GM12878 (cell line): ENCODE results near the gene FGF14. TPM values are rescaled to one million over a fixed set of nuclear protein-coding genes. Genes with fewer than 3 reads are reported as not detected.
A peak's percentile ranks its signal among the peaks of the same experiment; 100 is the strongest.

Source experiments
- BHLHE40 ChIP-seq, 2 experiments: fragments of 450-650 bp in 1 of 2; IDR thresholded peaks; 2 replicates each; pipeline ENCODE4 v1.6.1; 2011 to 2017; ENCODE audit warnings: low read depth in 2 of 2, borderline replicate concordance in 1 of 2, improper control_type of control experiment in 1 of 2, low read length in 1 of 2, mild to moderate bottlenecking in 1 of 2
- CHD1 ChIP-seq: IDR thresholded peaks from 2 replicates; pipeline ENCODE4 v1.6.1; 2012; ENCODE audit warnings: low read depth, low read length, improper control_type of control experiment
- CREB1 ChIP-seq: IDR thresholded peaks from 2 replicates; pipeline ENCODE4 v1.6.1; 2012; ENCODE audit warnings: low read depth, mild to moderate bottlenecking, inconsistent platforms
- CUX1 ChIP-seq: IDR thresholded peaks from 2 replicates; pipeline ENCODE4 v1.6.1; 2012; ENCODE audit warnings: improper control_type of control experiment, low read depth, low read length; ENCODE audit not compliant: insufficient replicate concordance
- KDM1A ChIP-seq: fragments of 200-600 bp; sonication (generic); IDR thresholded peaks from 2 replicates; pipeline ENCODE4 v1.6.1; 2016; ENCODE audit warnings: borderline replicate concordance
- KLF5 ChIP-seq: fragments of 450-650 bp; IDR thresholded peaks from 2 replicates; pipeline ENCODE4 v1.6.1; 2014; ENCODE audit warnings: mild to moderate bottlenecking; ENCODE audit not compliant: partially characterized antibody
- MLLT1 ChIP-seq: fragments of 450-650 bp; IDR thresholded peaks from 2 replicates; pipeline ENCODE4 v1.6.1; 2016; ENCODE audit warnings: mild to moderate bottlenecking
- MXI1 ChIP-seq: fragments of 150-350 bp; IDR thresholded peaks from 2 replicates; pipeline ENCODE4 v1.6.1; 2011; ENCODE audit warnings: low read depth, mild to moderate bottlenecking, inconsistent platforms, low read length, improper control_type of control experiment
- MYC ChIP-seq: IDR thresholded peaks from 2 replicates; pipeline ENCODE4 v1.6.1; 2011; ENCODE audit warnings: mild to moderate bottlenecking, low read length, moderate library complexity, inconsistent platforms; ENCODE audit not compliant: insufficient read depth, insufficient replicate concordance, insufficient read length, severe bottlenecking
- NKRF ChIP-seq: fragments of 450-650 bp; conservative IDR thresholded peaks from 2 replicates; pipeline ENCODE4 v1.6.1; 2017; ENCODE audit warnings: mild to moderate bottlenecking, moderate library complexity
- PAX5 ChIP-seq: IDR thresholded peaks from 2 replicates; pipeline ENCODE4 v1.6.1; 2011; ENCODE audit warnings: low read depth, low read length, borderline replicate concordance
- POLR2AphosphoS5 ChIP-seq: IDR thresholded peaks from 2 replicates; pipeline ENCODE4 v1.6.1; 2011; ENCODE audit warnings: mild to moderate bottlenecking, low read length, inconsistent platforms
- SIN3A ChIP-seq: IDR thresholded peaks from 2 replicates; pipeline ENCODE4 v1.6.1; 2012; ENCODE audit warnings: low read depth, low read length, improper control_type of control experiment
- SPI1 ChIP-seq: IDR thresholded peaks from 2 replicates; pipeline ENCODE4 v1.6.1; 2011; ENCODE audit warnings: low read depth, mild to moderate bottlenecking, low read length, moderate library complexity, borderline replicate concordance; ENCODE audit not compliant: insufficient read depth
- SUZ12 ChIP-seq: fragments of 200-600 bp; sonication (generic); IDR thresholded peaks from one replicate; pipeline ENCODE4 v1.6.1; 2018; ENCODE audit warnings: antibody characterized with exemption, mild to moderate bottlenecking; ENCODE audit not compliant: unreplicated experiment
- TARDBP ChIP-seq: IDR thresholded peaks from 2 replicates; pipeline ENCODE4 v1.6.1; 2016; ENCODE audit warnings: borderline replicate concordance
- WRNIP1 ChIP-seq: IDR thresholded peaks from 2 replicates; pipeline ENCODE4 v1.6.1; 2011; ENCODE audit warnings: low read depth, low read length, improper control_type of control experiment, borderline replicate concordance
- ZNF24 ChIP-seq: fragments of 450-650 bp; IDR thresholded peaks from 2 replicates; pipeline ENCODE4 v1.6.1; 2017; ENCODE audit warnings: antibody characterized with exemption, mild to moderate bottlenecking
- polyA plus RNA-seq, 11 experiments: library from polyadenylated mRNA; depleted of rRNA in 4 of 11; unstranded in 6 of 11; stranded (reverse) in 5 of 11; fragments of >200 nt; fragmentation: Nextera tagmentation in 4 of 11; fragmentation: Illumina TruSeq in 1 of 11; extraction: Ambion mirVana in 4 of 11; extraction: Trizol in 1 of 11; gene quantifications; 1 replicate in 1 of 11; 2 replicates in 10 of 11; pipeline versions ENCODE4 v1.2.1 to v1.2.3, GENCODE V29; 2011 to 2016; ENCODE audit warnings: inconsistent platforms in 2 of 11, missing spikeins in 2 of 11, low read depth in 1 of 11
- total RNA-seq, 4 experiments: library from RNA; depleted of rRNA in 3 of 4; stranded (reverse); fragments of >200 nt in 3 of 4; fragmentation: Illumina TruSeq in 1 of 4; extraction: Trizol in 1 of 4; gene quantifications; 2 replicates each; pipeline versions ENCODE4 v1.2.1 to v1.2.3, GENCODE V29; 2013 to 2021
- TF ChIP-seq, protein P1 (sequence below): IDR thresholded peaks from 2 replicates; pipeline ENCODE4 v1.6.1; 2011; ENCODE audit warnings: low read depth, mild to moderate bottlenecking, low read length, moderate library complexity, borderline replicate concordance; ENCODE audit errors: extremely low read depth

Gene FGF14
- total and polyA plus RNA-seq, 10 of the 15 experiments (the other 5 are each of a cell fraction or from before 2014, with no cell fraction given), result under 0.01 to 0.44 (median 0.04) TPM

- no peak; the same call in none of the 2 replicates for TF ChIP-seq CREB1
- TF ChIP-seq CUX1, result no peak
- peak; percentile 92 for TF ChIP-seq NKRF
- TF ChIP-seq MXI1, result peak; percentile 93
- TF ChIP-seq, protein P1, sequence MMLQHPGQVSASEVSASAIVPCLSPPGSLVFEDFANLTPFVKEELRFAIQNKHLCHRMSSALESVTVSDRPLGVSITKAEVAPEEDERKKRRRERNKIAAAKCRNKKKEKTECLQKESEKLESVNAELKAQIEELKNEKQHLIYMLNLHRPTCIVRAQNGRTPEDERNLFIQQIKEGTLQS, result no peak
- peak; percentile 86 for TF ChIP-seq SIN3A
- no peak for TF ChIP-seq KLF5
- TF ChIP-seq PAX5, result no peak
- TF ChIP-seq TARDBP, result no peak
- TF ChIP-seq CHD1, result no peak
- TF ChIP-seq SUZ12, result no peak
- TF ChIP-seq KDM1A, result no peak
- TF ChIP-seq POLR2AphosphoS5, result peak; percentile 26; the same call in 1 of the 2 replicates
- peak in 1 of 2 experiments; percentile 49; a peak in 1 of 4 replicates for TF ChIP-seq BHLHE40 (IDR thresholded peaks at IDR 0.05; ENCODE audit: borderline replicate concordance in 1 of 2, low read depth in 2 of 2, low read length in 1 of 2)
- no peak for TF ChIP-seq MYC
- no peak for TF ChIP-seq WRNIP1
- TF ChIP-seq MLLT1, result peak; percentile 86; the same call in 1 of the 2 replicates
- 0 out of 2 replicates have a peak, but pooled peaks have one; percentile 31 for TF ChIP-seq ZNF24
- no peak for TF ChIP-seq SPI1
These were observed 7.4 kb downstream of the FGF14 start (continued) for GRCh38 chr13:102394158-102395053.
